ELR (cell line): ENCODE results near the gene CREB3L1.

Experiments
- DNase-seq: peaks from one replicate; pipeline ENCODE4 v3.0.0-alpha.2; 2015; ENCODE audit warnings: low read depth

Gene CREB3L1

GRCh38 chr11:46366260-46366659 lies 88.8 kb downstream of the CREB3L1 start:
- no peak for DNase-seq

- no peak for DNase-seq
These were observed 89.2 kb downstream of the CREB3L1 start for GRCh38 chr11:46366661-46367161.

DNA sequence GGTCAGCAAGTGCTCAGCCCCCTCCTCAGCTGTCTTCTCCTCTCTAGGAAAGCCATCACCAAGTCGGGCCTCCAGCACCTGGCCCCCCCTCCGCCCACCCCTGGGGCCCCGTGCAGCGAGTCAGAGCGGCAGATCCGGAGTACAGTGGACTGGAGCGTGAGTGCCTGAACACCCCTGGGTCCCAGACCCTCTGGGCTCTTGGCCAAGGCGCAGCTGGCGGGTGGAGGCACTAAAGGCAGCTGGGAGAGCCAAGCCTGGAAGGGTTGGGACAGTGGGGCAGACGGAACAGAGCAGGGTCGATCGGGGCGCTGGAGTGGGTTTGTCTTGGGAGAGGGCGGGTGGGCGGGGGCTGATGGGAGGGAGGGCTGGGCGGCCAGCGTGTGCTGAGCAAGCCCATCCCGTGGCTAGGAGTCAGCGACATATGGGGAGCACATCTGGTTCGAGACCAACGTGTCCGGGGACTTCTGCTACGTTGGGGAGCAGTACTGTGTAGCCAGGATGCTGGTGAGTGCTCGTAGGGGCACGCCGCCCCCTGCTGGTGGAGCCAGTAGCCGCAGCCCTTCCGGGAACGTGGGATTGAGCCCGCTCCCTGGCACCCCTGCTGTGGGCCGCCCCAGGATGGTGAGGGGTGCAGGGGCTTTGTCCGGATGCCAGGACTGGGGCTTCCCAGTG lies 89.9 kb downstream of the CREB3L1 start:
- DNase-seq, result peak; percentile 69

DNA sequence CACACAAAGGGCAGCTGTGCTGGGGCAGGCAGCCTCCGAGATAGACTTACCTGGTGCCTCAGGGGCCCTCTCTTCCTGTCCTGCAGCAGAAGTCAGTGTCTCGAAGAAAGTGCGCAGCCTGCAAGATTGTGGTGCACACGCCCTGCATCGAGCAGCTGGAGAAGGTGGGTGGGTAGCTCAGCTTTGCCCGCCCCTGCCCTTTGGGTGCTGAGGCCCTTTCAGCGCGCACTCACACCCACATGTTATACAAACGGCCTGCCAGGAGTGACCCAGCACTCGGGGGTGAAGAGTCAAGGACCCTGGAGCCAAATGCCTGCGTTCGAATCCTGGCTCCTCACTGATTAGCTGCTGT lies 90.4 kb downstream of the CREB3L1 start:
- DNase-seq, result no peak

- peak; percentile 95 for DNase-seq
These were observed 92.1 kb downstream of the CREB3L1 start for GRCh38 chr11:46369458-46370152.

GRCh38 chr11:46370253-46370652 lies 92.8 kb downstream of the CREB3L1 start:
- DNase-seq, result no peak
